HG03045 (cell line): ENCODE data around the gene KRTAP13-3.

ENCODE experiments used
- ATAC-seq: cut with Tn5 transposase; IDR thresholded peaks from one replicate; pipeline ENCODE4 v1.9.1; 2021; ENCODE audit warnings: mild to moderate bottlenecking, moderate library complexity; ENCODE audit not compliant: unreplicated experiment

Gene KRTAP13-3

DNA sequence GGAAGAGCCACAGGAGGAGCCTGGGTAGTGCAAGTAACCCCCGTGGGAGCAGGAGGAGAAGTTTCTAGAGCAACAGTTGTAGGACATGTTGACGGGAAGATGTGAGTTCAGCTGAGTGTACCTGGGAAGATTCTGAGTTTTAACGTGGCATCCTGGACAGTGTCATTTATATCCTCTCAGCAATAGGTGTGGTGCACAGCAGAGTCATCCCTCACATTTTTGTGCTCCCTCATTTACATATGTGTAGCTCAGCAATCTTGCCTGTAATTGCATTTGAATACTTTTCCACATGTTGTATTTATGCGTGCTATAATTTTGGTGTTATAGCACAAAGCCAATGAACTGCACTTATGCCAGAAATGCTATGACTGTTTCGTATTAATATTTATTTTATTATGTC lies at the start of gene KRTAP13-3:
Gene KRTAP13-3, minus strand, starts transcription at position 101 of the 400 bp plus-strand sequence. Its CDS starts 14 bp downstream, at position 87.
- no peak for ATAC-seq

DNA sequence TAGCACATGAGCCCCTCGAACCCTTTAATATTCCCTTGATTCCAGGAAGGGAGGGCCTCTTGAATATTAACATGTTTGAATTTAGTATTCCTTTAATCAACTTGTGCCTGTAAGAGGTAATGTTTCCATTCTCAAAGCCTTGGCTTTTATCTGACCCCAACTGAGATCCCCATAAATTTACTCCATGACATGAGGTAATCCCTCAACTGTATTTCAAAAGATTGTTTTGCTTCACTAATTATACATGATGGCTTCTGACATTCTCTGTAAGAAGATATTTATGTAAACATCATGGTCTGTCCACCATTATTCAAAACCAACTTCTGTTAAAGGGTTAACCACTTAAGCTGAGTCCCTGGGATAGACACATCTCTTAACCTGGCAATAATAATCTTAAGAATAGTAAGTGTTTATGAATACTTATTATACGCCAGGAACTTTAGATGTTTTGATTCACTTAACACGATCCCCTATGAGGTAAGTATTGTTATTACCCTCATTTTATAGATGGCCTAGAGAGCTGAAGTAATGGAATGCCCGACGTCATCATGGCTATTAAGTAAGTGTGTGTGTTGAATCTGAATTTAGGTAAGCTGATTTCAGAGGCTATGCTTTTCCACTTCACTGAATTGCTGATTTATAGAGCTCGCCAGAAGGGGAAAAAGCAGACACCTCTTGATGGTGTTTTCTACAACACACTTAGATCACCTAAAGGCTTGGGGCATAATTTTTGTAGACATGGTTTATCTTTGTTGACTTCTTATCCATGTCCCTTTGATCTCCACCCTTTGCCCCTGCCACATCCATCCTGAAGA lies 43.4 kb upstream of the KRTAP13-3 start:
- no peak for ATAC-seq

GRCh38 chr21:30463713-30464112 lies 38.0 kb upstream of the KRTAP13-3 start:
- ATAC-seq = no peak

- ATAC-seq = no peak
Measured at GRCh38 chr21:30448514-30448913, 22.8 kb upstream of the KRTAP13-3 start.

GRCh38 chr21:30447056-30447455 lies 21.3 kb upstream of the KRTAP13-3 start:
- ATAC-seq = no peak

DNA sequence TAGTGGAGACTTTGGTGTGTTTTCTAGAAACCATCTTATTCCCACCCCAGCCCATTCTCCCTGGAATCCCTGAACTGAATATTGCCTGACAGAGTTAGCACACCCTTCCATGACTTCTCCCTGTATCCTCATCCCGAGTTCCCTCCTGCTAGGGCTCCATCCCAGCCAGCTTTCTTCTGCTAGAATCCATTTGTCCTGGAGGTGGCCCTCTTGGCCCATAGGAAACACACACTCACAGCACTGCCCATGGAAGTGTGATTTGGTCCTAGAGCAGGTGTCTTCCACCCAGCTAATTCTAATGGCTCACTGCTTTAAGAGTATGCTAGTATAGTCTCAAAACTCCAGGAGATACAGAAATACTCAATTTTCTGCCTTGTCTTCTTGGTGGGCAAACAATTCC lies 18.5 kb upstream of the KRTAP13-3 start:
- no peak for ATAC-seq

DNA sequence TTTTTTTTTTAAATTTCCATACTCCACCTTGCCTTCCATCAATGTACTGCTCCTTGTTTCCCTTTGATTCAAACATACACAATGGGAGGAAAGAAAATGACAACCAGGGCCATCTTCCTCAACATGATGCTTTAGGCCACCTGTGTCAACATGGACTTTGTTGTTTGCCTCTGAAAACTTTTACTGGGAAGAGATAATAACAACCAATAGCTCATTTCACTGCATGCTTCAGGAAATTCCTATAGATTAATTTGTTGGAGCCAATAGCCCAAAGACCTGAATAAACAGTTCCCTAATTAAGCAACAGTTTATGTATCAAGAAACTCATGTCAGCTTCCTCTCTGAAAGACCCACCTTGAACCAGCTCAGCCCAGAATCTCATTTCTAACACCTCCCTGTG lies 17.5 kb upstream of the KRTAP13-3 start:
- ATAC-seq = no peak

DNA sequence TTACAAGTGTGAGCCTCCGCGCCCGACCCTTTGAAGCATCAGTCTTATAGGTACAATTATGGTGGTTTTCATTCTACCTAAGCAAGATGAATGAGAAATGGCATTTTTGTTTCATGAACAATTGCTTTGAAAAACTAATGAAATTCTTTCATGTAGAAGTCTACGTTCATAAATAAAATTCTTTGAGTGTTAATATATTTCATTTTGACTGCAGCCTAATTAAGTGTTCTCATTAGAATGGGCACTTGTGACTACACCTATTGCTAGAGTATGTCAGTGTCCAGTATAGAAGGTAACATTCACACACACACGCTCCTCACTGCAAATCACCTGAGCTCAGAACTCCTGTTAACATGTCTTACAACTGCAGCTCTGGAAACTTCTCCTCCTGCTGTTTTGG lies 14.2 kb upstream of the KRTAP13-3 start, which contains the start of gene KRTAP15-1:
Gene KRTAP15-1, plus strand, starts transcription at position 301 of the 400 bp plus-strand sequence. Its CDS starts 53 bp downstream, at position 354.
- no peak for ATAC-seq

GRCh38 chr21:30437010-30437565 lies 11.4 kb upstream of the KRTAP13-3 start:
- no peak for ATAC-seq

DNA sequence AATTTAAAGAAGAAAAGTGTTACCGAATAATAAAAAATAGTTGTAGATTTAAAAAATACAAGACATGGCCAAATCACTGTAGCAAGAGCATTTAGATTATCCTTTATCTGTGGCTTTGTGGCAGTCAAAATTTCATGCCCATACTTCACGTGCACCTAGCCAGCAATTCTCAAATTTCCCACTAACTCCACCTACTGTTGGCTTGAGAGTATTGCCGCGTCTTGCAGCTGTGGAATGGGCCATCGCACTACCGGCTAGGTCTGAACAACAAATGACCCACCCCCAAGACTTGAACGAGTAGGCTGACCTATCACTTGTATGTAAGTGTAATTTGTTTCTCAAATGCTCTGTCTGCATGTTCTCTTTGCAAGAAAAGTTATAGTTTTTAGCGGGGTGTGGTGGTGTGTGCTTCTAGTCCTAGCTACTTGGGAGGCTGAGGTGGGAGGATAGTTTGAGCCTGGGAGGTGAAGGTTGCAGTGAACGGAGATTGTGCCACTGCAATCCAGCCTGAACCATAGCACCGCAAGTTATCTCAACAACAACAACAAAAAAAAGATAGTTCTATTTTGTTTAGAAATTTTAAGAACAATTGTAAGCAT lies 8.4 kb upstream of the KRTAP13-3 start:
- ATAC-seq = peak; percentile 67

DNA sequence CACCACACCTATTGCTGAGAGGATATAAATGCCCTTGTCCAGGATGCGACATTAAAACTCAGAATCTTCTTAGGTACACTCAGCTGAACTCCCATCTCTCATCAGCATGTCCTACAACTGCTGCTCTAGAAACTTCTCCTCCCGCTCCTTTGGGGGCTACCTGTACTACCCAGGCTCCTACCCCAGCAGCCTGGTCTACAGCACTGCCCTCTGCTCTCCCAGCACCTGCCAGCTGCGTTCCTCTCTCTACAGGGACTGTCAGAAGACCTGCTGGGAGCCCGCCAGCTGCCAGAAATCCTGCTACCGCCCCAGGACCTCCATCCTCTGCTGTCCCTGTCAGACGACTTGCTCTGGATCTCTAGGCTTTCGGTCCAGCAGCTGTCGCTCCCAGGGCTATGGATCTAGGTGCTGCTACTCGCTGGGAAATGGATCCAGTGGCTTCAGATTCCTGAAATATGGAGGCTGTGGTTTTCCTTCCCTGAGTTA lies 4.5 kb upstream of the KRTAP13-3 start, which contains the start of gene KRTAP13-4:
Gene KRTAP13-4, plus strand, starts transcription at position 51 of the 486 bp plus-strand sequence. Its CDS starts 56 bp downstream, at position 107.
- ATAC-seq = no peak

DNA sequence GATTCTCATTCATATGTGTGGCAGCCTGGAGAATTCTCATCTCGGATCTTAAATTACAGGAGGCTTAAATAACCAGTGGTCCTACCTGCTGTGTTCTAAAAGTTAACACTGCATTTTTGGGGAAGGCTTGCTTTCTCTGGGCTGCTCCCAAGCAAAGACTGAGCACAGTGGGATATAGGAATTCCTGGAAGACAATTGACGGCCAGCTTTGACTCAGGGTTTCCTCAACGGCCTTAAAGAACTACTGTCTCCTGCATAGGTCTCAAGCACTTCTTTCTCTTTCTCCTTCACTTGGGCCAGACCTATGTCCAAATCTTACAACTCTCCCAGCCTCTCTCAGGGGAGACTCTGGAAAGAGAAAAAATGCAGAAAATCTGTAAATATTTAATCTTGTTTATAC lies 1.0 kb upstream of the KRTAP13-3 start:
- no peak for ATAC-seq

DNA sequence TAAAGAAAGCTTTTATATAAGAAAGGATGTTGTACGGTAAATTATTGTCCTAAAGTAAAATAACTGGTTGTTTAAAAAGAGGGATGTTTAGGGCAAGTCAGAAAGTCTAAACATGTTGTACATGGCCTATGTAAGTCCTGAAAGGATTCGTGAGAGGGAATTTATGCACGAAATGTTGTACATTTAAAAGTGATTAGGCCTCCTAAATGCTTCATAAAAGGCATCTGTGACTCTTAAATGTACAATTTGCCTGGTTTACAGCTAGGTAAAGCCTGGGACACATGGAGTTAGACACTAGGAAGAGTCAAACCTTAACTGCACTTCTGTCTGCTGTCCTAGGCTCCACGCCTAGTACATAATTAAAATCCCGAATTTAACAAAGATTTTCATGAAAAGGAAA lies 9.7 kb downstream of the KRTAP13-3 start:
- no peak for ATAC-seq

DNA sequence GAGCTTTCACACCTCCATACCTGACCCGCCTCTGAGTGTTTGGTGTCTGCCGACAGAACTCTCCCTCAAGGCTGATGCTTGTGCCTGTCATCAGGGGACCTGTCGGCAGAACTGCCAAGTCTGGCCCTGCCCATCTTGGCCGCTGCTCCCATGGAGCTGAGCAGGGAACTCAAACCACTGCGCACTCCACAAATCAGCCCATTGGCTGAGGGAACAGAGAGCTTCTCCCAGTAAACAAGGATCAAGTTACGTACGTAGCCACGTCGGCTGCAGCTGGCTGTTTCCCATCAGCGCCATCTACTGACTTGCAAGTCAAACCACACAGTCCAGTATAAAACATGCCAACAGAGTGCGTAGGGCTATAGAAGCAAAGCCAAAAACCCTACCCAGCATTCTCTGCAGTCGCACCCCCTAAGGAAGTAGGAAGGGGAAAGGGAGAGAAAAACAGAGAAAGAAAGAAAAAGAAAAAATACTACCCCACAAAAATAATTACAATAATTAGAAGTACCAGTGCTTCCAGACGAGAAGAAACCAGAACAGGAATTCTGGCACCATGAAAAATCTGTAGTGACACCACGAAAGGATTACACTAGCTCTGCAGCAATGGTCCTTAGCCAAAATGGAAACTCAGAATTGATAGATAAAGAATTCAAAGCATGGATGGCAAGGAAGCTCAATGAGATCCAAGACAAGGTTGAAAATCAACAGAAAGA lies 16.8 kb downstream of the KRTAP13-3 start:
- ATAC-seq = no peak

DNA sequence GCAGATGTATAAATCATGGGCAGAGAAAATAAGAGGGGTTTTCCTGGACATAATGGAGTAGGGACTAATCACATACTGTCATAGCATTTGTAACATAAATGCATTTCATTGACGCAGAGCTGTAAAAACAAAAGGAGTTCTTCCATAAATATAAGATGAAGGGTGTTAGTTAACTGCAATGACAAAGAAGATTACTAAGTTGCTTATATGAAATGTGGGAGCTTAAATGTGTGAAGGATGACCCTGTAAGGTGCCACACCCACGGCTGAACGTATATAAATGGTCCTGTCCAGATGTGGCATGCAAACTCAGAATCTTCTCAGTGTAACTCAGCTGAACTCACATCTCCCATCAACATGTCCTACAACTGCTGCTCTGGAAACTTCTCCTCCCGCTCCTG lies 30.0 kb downstream of the KRTAP13-3 start, which contains the start of gene KRTAP13-1:
Gene KRTAP13-1, plus strand, starts transcription at position 301 of the 400 bp plus-strand sequence. Its CDS starts 56 bp downstream, at position 357.
- no peak for ATAC-seq

DNA sequence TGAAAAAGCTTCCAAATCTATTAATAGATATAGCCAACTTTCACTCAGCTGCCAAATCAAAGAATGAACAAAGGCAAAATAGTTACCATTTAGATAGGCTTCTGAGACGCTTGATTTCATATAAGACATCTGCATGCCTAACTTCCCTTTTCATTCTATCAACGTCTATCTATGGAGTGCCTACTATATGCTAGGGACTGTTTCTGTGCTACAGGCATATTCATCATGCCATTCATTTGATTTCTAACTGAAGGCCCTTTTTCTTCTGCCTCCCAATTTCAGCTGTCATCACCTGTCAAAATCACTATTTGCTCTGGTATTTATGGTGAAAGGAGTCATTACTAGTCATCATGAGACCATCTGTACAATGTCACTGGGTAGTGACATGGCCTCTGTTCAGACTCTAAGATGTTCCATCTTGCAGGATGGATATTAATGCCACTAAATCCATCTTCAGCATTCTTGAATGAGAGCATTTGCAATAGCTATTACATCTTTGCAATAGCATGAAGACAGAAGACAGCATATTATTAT lies 34.2 kb downstream of the KRTAP13-3 start:
- no peak for ATAC-seq

GRCh38 chr21:30382201-30382600 lies 43.5 kb downstream of the KRTAP13-3 start:
- no peak for ATAC-seq
